Smooth muscle cell of the umbilical artery (primary cell): ENCODE measurements around the gene CFAP20. TPM values are rescaled to one million over a fixed set of nuclear protein-coding genes. Genes with fewer than 3 reads are reported as not detected.

ENCODE experiments used
- total RNA-seq: library from RNA; depleted of rRNA; stranded (reverse); fragments of >200 nt; gene quantifications from 2 replicates; pipeline ENCODE4 v1.2.3, GENCODE V29; 2014

Gene CFAP20
- total RNA-seq, result 35.7 and 44.2 TPM in 2 replicates

DNA sequence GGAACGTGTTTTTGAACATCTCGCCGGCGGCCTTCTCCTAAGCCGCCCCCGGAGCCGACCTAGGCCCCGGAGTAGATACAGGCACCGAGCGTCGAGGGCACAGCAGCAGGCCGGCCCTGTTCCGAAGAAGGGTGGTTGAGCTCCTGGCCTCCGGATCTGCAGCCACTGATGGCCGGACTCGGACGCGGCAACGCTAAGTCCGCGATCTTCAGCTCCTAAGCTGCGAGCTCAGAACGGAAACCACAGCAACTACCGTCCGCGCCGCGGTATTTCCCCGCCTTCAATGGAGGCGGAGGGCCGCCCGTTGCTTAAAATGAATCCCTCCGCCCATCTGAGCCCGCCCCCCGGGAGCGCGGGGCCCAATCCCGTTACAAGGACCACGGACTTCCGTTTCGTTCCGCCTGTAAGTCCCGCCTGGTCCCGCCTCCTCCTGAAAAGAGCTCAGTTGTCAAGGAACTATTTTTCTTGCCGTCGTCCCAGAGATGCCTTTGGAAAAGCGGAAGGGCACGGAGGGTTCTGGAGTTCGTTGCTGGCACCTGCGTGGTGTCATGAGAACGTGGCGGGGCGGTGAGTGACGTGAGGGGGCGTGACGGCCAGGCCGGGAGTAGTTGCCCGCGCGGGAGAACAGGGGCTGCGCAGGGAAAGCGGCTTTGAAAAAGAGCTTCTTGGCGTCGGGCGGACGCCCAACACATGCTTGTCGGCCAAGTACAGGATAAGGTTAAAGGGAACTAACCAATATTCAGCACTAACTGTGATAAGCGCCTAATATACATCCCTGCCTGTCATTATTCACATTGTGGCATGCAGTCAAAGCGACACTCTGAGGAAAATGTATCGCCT lies at the start of gene CFAP20:
Gene CFAP20, minus strand, starts transcription at position 285 of the 840 bp plus-strand sequence. Its CDS starts 266 bp downstream, at position 19.

Other genes starting within 250 kb of the CFAP20 start
- not detected in 2 replicates for gene CNGB1, start 158.3 kb downstream of the CFAP20 start, total RNA-seq
- 3.9 and 6.2 TPM in 2 replicates for gene ZNF319, start 128.7 kb downstream of the CFAP20 start, total RNA-seq
- gene USB1, start 128.0 kb downstream of the CFAP20 start, total RNA-seq, result 65.6 and 136 TPM in 2 replicates
- 10.1 and 14.8 TPM in 2 replicates for gene MMP15, start 103.6 kb downstream of the CFAP20 start, total RNA-seq
- gene CSNK2A2, start 68.7 kb upstream of the CFAP20 start, total RNA-seq, result 35.3 and 49.3 TPM in 2 replicates
- gene PRSS54, start 165.6 kb upstream of the CFAP20 start, total RNA-seq, result not detected in 2 replicates